Suprapubic skin (tissue), 4 donors: ENCODE measurements around the gene CFAP100. TPM values are rescaled to one million over a fixed set of nuclear protein-coding genes. Genes with fewer than 3 reads are reported as not detected.

ENCODE experiments used
- DNase-seq, 2 donors: peaks; one replicate each; pipeline ENCODE4 v3.0.0-alpha.2; 2019; ENCODE audit warnings: low spot score in 2 of 2
- H3K27ac ChIP-seq: fragments of 200-600 bp; sonication (generic); one replicate; pipeline ENCODE4 v1.5.1; 2019
- H3K27me3 ChIP-seq: fragments of 200-600 bp; sonication (generic); one replicate; pipeline ENCODE4 v1.5.1; 2019
- H3K36me3 ChIP-seq: fragments of 200-600 bp; sonication (generic); one replicate; pipeline ENCODE4 v1.5.1; 2019
- H3K4me1 ChIP-seq: fragments of 200-600 bp; sonication (generic); one replicate; pipeline ENCODE4 v1.5.1; 2019
- H3K4me3 ChIP-seq: fragments of 200-600 bp; sonication (generic); one replicate; pipeline ENCODE4 v1.5.1; 2019; ENCODE audit warnings: mild to moderate bottlenecking
- H3K9me3 ChIP-seq: fragments of 200-600 bp; sonication (generic); one replicate; pipeline ENCODE4 v1.5.1; 2019
- CTCF ChIP-seq, 2 donors: fragments of 200-600 bp in 1 of 2; fragments of 450-650 bp in 1 of 2; sonication (generic) in 1 of 2; IDR thresholded peaks; one replicate each; pipeline ENCODE4 v1.5.1; 2016 to 2019; ENCODE audit warnings: antibody characterized with exemption in 2 of 2, mild to moderate bottlenecking in 1 of 2, moderate library complexity in 1 of 2
- EP300 ChIP-seq: sonication (generic); formaldehyde crosslinking; IDR thresholded peaks from one replicate; pipeline ENCODE4 v1.6.1; 2017; ENCODE audit warnings: antibody characterized with exemption
- POLR2A ChIP-seq, 2 donors: fragments of 450-650 bp; IDR thresholded peaks; one replicate each; pipeline ENCODE4 v1.6.1; 2017; ENCODE audit warnings: antibody characterized with exemption in 2 of 2, mild to moderate bottlenecking in 2 of 2, moderate library complexity in 2 of 2
- POLR2AphosphoS5 ChIP-seq, 3 donors: sonication (generic); formaldehyde crosslinking; IDR thresholded peaks; one replicate each; pipeline ENCODE4 v1.6.1; 2017; ENCODE audit warnings: antibody characterized with exemption in 3 of 3
- WGBS: methylation state at CpG from one replicate; pipeline ENCODE4 v1.1.5; 2018; 5-methylcytosine and 5-hydroxymethylcytosine counted together
- total RNA-seq, 4 donors: library from RNA; depleted of rRNA; stranded (reverse); fragments of >200 nt; gene quantifications; one replicate each; pipeline ENCODE4 v1.1.0, GENCODE V29; 2016

CFAP100 gene
- total RNA-seq, 4 donors from 2014 or later: not detected

- H3K4me1 ChIP-seq: peaks cover 8% of the 10 kb centered on the region
These were observed 1.3 kb downstream of the CFAP100 start for GRCh38 chr3:126395846-126396513.

DNA sequence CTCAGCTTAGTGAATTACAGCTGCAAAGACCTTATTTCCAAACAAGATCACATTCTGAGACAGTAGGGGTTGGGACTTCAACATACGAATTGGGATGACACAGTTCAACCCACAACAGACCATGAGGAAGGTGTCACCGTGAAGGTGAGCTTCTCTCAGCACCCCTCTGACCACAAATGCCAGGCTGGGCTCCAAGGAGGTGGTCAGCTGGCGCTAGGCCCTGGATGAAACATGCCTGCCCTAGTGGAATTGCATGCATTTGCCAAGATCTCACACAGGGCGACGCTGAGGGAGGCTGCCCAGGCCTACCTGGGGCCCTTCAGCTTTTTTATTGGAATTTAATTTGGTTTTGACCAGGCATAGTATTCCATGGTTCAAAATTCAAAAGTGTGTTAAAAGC, 1.8 kb downstream of the CFAP100 start:
- H3K4me1 ChIP-seq: peaks cover 8% of the 10 kb centered on the region
- no peak overlapping the region for H3K27ac ChIP-seq
- H3K36me3 ChIP-seq: no peaks in the 10 kb centered on the region
- no peaks in the 10 kb centered on the region for H3K9me3 ChIP-seq
- no peak for TF ChIP-seq CTCF (IDR thresholded peaks at IDR 0.05)
- peak in 1 of 2 donors; percentile 53 for DNase-seq
- H3K4me3 ChIP-seq: no peak overlapping the region
- peaks cover 28% of the 10 kb centered on the region for H3K27me3 ChIP-seq
- 87% methylated on average over 5 of the region's 5 CpGs for WGBS

More at GRCh38 chr3:126395846-126396513, 1.3 kb downstream of the CFAP100 start:
- Histone ChIP-seq H3K27me3 (peaks cover 28% of the 10 kb centered on the region), H3K27ac (no peak overlapping the region), H3K4me3 (no peak overlapping the region), H3K9me3 (no peaks in the 10 kb centered on the region), H3K36me3 (no peaks in the 10 kb centered on the region)
- DNase-seq: peak in 1 of 2 donors; percentile 56
- 100% methylated on average over 2 of the region's 6 CpGs for WGBS
- TF ChIP-seq POLR2A (IDR thresholded peaks at IDR 0.05) (no peak), CTCF (IDR thresholded peaks at IDR 0.05) (no peak), EP300 (no peak), POLR2AphosphoS5 (IDR thresholded peaks at IDR 0.05) (no peak)

DNA sequence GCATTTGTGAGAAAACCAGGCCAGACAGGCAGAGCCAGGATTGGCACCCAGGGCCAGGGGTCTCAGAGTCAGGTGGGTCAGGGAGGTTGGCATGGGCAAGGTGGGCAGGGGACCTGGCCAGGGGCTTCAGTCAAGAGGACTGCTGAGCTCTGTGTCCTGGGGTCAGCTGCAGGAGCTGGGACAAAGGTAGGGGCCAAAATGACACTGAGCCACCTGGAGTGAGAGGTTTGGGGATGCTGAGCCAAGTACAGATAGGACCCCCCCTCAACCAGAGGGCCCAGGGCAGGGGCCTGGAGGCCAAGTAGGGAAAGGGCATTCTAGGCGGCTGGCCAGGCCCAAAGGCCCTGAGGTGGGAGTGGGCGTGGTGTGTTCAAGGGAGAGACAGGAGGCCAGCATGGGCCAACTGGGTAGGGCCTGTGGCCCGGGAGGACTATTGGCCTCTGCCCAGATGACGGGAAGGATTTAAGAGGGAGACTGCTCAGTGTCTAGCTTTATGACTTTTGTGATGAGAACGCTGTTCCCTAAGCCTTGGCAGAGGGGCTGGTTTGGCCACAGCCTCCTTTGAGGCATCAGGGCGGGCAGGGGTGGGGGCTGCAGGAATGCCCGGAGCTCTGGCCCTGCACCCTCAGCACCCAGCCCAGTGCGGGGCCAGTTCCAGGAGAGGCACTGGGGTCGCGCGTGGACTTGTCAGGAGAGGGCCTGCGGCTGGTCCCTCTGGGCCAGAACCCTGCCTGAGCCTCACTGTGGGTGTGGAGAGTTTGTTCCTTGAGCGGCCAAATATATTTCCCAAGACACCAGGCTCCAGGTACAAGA, 3.1 kb downstream of the CFAP100 start:
- Histone ChIP-seq H3K4me3 (no peak overlapping the region), H3K9me3 (no peaks in the 10 kb centered on the region), H3K4me1 (peaks cover 8% of the 10 kb centered on the region), H3K27ac (no peak overlapping the region), H3K36me3 (no peaks in the 10 kb centered on the region), H3K27me3 (peaks cover 31% of the 10 kb centered on the region)
- no peak for DNase-seq
- 84% methylated on average over 6 of the region's 13 CpGs for WGBS
- TF ChIP-seq POLR2A (IDR thresholded peaks at IDR 0.05) (no peak), POLR2AphosphoS5 (IDR thresholded peaks at IDR 0.05) (no peak), CTCF (IDR thresholded peaks at IDR 0.05) (no peak), EP300 (no peak)

DNA sequence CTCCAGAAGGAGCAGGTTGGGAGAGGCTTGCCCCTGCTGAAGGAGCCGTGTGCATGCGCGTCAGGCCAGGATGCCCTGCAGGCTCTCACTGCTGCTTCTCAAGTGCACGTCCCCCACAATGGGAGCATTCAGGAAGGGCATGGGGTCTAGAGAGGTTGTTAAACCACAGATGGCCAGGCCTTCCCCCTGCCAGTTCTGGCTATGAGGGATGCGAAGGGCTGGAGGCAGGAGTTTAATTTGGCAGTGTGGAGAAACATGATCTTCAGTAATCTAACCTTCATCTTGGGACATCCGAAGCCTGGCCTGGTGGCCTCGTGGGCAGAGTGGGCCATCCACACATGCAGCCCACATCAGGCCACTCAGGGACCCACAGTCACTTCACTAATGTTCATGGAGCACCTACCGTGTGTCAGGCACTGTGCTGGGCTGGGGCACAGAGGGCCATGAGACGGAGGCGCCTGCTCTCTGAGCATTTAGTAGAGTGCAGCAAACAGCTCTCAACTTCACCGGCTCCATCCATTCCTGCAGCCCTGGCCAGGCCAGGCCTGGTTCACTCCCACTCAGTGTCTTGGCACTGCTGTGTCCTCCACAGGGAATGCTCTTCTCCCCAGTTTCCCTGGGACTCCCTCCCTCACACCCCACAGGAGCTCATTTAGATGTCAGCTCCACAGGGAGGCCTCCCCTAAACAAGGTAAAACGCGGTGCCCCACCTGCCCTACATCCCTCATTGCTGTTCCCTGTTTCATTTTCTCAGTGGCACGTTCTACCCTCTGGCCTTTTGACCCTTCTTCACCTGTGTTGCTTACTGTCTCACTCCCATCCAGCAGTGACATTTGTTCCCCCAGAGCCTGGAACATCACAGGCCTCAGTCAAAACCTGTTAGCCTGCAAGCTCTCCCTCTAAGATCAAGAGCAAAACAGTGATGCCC, 4.0 kb downstream of the CFAP100 start:
- WGBS: 87% methylated on average over 12 of the region's 14 CpGs
- DNase-seq: peak in 1 of 2 donors; percentile 72

More for the DNA sequence above, 4.0 kb downstream of the CFAP100 start:
- H3K9me3 ChIP-seq: no peaks in the 10 kb centered on the region
- H3K4me1 ChIP-seq: peaks cover 8% of the 10 kb centered on the region
- TF ChIP-seq EP300 (no peak), POLR2AphosphoS5 (IDR thresholded peaks at IDR 0.05) (no peak), POLR2A (IDR thresholded peaks at IDR 0.05) (no peak), CTCF (IDR thresholded peaks at IDR 0.05) (no peak)
- H3K4me3 ChIP-seq: no peak overlapping the region
- H3K27me3 ChIP-seq: peaks cover 26% of the 10 kb centered on the region
- H3K27ac ChIP-seq: no peak overlapping the region
- H3K36me3 ChIP-seq: no peaks in the 10 kb centered on the region
